Middle frontal gyrus (tissue), 1 donor: Measurements from ENCODE around the gene SPATA16.
"Not testable (repeated sequence)": the region's sequence is repeated elsewhere in the genome, so short reads cannot be mapped to it uniquely, and the experiment has no call there.

Experiments used
- DNase-seq: peaks from one replicate; pipeline ENCODE4 v3.0.0-alpha.2; 2015; ENCODE audit warnings: low spot score; ENCODE audit errors: extremely low spot score

The SPATA16 gene

GRCh38 chr3:173004681-173005080, 136.4 kb downstream of the SPATA16 start:
- no peak for DNase-seq

DNA sequence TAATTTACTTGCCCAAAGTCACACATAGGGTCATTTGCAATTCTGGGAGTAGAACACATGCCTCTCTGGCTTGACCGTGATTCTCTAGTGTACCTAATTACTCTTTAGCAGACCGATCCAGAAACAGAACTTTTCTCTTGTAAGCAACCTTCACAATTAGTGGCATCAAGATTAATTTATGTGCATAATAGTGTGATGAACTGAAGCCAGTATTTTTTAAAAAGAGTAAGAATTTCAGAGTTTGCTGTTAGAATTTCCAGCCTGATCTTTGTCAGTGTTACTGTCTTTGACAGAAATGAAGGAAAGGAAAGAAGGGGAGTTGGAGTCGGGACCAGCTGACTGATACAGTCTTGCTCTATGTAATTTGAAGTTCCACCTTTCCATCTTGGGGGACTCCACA, 137.1 kb downstream of the SPATA16 start:
- DNase-seq = no peak

- no peak for DNase-seq
These were observed 137.6 kb downstream of the SPATA16 start for GRCh38 chr3:173003471-173003870.

GRCh38 chr3:173001622-173002021, 139.4 kb downstream of the SPATA16 start:
- DNase-seq = no peak

GRCh38 chr3:173000553-173000952, 140.5 kb downstream of the SPATA16 start:
- no peak for DNase-seq

GRCh38 chr3:172993412-172993811, 147.6 kb downstream of the SPATA16 start:
- DNase-seq = no peak

- no peak for DNase-seq
These were observed 149.5 kb downstream of the SPATA16 start for GRCh38 chr3:172991424-172991996.

DNA sequence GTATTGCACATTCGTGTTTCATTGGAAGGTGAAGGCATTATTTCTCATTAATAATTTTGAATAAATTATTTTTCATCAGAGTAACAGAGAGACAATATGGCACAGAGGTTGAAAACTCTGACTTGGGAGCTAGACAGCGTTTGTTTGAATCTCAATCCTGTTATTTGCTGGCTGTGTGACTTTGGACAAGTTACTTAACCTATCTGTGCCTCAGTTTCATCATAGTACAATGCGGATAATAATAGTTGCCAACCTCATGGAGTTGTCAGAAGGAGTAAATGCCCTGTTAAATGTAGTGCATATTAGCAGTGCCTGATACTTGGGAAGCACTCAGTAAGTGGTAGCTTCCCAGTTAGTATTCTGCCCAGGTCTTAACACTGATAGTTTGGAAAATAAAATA, 151.7 kb downstream of the SPATA16 start:
- DNase-seq = no peak

GRCh38 chr3:172987273-172987672, 153.8 kb downstream of the SPATA16 start:
- no peak for DNase-seq

- DNase-seq = no peak
These were observed 156.1 kb downstream of the SPATA16 start for GRCh38 chr3:172984914-172985313.

DNA sequence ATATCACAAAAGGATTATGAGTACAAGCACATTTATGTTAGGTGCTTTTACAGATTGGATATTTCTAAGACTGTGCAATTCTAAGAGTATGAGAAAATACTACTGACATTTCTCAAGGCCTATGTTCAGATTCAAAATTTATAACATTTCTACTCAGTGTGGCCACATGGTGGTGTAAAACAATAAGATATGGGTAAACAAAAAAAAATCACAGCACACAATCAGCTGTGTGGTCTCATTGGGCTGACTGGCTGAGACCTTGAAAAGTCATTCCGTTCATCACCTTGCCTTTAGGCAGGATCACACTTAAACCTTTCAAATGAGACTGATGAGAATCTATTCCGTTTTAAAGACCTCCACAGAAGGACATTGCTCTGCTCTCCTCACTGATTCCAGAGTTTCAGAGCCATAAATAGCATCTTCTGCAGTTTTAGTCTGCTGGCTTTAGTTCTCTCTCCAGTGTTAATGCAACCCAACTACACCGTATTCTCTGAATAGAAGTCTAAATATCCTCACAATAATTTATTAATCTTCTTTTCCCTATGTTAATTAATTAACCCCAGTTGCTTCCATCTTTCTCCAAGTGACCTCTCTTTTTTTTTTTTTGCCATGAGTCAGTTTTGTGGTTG, 158.2 kb downstream of the SPATA16 start:
- peak; percentile 34 for DNase-seq

DNA sequence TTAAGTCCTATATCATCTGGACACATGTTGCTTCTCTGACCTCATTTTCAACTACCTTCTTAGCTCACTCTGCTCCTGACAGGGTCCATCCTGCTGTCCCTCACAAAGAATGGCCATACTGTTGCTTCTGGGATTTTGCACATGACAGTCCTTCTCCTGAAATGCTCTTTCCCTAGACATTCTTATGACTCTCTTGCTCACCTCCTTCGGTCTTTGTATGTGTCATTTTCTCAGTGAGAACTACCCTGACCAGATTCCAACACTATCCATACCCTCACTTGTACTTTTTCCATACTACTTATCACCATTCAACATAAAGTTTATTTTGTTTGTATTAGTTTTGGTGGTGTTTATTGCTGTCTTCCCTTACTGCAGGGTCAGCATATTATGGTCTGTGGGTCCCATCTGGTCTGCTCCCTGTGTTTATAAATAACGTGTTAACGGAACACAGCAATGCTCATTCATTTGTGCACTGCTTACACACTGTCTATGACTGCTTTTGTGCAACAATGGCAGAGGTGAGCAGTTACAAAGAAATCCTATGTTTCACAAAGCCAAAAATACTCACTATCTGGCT, 159.5 kb downstream of the SPATA16 start:
- DNase-seq = no peak

- DNase-seq = no peak
These were observed 160.2 kb downstream of the SPATA16 start for GRCh38 chr3:172980849-172981248.

GRCh38 chr3:172977696-172978095, 163.3 kb downstream of the SPATA16 start:
- DNase-seq = no peak

DNA sequence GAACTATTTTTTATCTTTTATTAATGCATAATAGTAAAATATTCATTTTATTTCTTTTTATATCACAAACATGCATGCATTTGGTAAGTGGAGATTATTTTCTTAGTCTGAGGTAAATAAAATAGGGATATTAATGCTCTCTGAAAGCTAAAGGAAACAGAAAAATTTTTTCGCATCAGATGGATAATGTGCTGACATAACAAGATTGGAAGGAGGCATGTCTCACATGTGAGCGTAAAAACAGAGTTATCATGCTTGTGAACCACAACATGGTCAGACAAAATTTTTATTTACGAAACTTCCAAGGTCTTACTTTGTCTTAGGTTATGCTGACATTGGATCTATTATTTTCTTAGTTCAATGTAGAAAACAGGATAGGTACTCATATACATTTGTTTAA, 166.1 kb downstream of the SPATA16 start:
- no peak for DNase-seq

GRCh38 chr3:172973799-172974198, 167.2 kb downstream of the SPATA16 start:
- no peak for DNase-seq

DNA sequence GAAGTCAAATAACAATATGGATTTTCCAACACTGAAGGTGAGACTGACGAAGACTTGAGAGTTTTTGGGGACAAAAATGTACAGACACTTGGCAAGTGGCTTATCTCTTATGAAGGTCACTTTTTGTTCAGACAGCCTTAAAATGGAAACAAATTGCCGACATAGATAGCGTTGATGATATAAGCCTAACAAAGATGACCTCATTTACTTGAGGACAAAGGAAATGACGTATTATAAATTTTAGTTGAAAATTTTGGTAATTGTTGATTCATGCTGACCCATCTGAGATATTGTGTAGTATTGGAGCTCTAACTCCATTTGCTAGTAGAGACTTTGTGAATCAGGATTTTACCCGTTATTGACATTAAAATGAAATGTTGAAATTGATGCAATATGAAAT, 168.3 kb downstream of the SPATA16 start:
- DNase-seq = no peak

DNA sequence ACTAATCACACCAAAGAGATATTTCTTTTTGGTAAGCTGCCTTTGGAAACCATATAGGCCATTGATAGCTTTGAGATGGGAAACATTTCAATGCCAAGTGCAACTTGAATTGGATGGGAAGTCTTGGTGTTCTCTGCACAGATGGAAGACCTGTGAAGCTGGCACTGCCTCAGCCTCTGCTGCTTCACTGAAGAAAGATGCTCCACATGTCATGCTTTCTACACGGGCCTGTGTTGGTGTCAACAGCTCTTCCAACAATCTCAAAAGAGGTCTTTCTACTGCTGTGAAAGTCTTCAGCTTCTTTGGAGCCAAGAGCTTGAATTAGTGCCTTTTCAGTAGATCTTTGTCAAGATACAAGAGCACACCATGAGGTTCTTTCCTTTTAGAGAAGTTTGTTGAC, 169.0 kb downstream of the SPATA16 start:
- DNase-seq = no peak

DNA sequence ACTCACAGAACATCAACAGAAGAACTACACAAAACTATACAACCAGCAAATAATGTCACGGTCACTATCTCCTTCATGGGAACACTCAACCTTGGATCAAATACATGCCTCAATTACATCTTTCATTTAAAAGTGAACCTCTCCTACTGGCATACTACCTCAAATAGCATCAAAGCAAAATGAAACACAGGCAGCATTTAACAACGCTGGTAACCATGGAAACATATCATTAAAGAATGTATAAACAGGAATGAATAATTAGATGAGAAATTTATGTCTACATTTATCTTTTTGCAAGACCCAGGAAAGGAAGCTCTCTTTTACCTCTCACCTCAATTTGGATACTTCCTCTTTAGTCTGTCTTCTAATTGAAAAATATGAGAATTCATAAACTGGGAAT, 172.4 kb downstream of the SPATA16 start:
- no peak for DNase-seq

DNA sequence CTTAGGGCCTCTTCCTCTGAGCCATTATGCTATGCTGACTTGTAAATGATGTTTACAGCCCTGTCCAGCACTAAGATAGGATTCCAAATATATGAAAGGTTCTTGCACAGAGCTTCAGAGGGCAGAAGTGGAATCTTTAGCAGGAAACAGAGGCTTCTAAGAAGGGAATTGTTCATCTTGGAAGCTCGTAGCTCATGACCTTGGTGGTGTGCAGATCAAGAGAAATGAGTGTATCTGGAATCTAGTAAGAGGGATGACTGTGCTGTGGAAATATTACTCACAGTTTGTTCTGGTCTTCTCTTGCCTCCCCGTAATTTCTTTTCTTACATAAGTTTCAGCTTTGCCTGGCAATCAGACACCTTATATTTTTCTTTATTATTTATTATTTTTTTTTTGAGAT, 175.8 kb downstream of the SPATA16 start:
- DNase-seq = no peak

DNA sequence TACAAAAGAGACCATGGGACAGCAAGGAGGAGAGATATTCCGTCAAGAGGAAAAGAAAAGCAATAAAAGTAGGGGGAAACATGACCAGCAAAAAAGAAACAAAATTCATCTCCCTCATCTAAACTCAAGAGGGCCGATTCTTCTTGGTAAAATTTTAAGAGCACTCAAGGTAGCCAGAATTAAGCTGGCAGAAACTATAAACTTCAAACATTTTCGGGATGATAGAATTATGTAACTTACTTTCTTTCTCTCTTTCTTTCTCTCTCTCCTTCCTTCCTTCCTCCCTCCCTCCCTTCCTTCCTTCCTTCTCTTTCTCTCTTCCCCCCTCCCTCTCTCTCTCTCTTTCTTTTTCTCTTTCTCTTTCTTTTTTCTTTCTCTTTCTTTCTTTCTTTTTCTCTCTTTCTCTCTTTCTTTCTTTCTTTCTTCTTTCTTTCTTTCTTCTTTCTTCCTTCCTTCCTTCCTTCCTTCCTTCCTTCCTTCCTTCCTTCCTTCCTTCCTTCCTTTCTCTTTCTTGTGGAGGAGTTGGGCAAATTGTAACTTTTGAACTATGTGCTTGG, 180.3 kb downstream of the SPATA16 start:
- DNase-seq = not testable (repeated sequence)

GRCh38 chr3:172958565-172958964, 182.5 kb downstream of the SPATA16 start:
- no peak for DNase-seq

- DNase-seq = no peak
These were observed 187.5 kb downstream of the SPATA16 start for GRCh38 chr3:172953571-172953970.
